ENCODE measurements around the gene ZNF354C. TPM values are rescaled to one million over a fixed set of nuclear protein-coding genes. Genes with fewer than 3 reads are reported as not detected.

ZNF354C gene
- total and polyA plus RNA-seq, 10 of the 15 experiments (the other 5 are each of a cell fraction or from before 2014, with no cell fraction given) = 0.01 to 0.03 (median 0.02) TPM; not detected in 7

- no peaks in the 10 kb centered on the region for H3K27me3 ChIP-seq (replicated peaks in 1 of 2; ENCODE audit: control insufficient read depth in 2 of 2, insufficient read depth in 2 of 2, low read length in 1 of 2)
- 43% methylated on average over 15 of the region's 15 CpGs for WGBS (ENCODE audit: insufficient coverage, insufficient replicate concordance, low lambda C conversion rate, missing lambda C conversion rate)
- H3K4me2 ChIP-seq (ENCODE audit: control insufficient read depth, insufficient read depth) = no peak overlapping the region
- H4K20me1 ChIP-seq (ENCODE audit: control insufficient read depth, insufficient read depth) = no peaks in the 10 kb centered on the region
- CTCF ChIA-PET = no interaction called here
- no peak overlapping the region for H3K4me3 ChIP-seq
- no peak overlapping the region for H3K9ac ChIP-seq (ENCODE audit: control insufficient read depth, insufficient read depth, low read length)
- no peak overlapping the region for H3K27ac ChIP-seq (ENCODE audit: control insufficient read depth, insufficient read depth)
- no peaks in the 10 kb centered on the region for H3K79me2 ChIP-seq (ENCODE audit: control insufficient read depth, insufficient read depth, low read length)
- H3K9me3 ChIP-seq (replicated peaks; ENCODE audit: control insufficient read depth, insufficient read depth, low read length) = no peaks in the 10 kb centered on the region; the same call in 2 of the 3 replicates
- FAIRE-seq = no peak
- no peak for DNase-seq (ENCODE audit: low read depth, low spot score)
- SMC1A ChIA-PET (ENCODE audit: uncharacterized antibody, unreplicated experiment) = no interaction called here
- H2AFZ ChIP-seq (ENCODE audit: control insufficient read depth, low read depth, low read length) = no peak overlapping the region
- POLR2A ChIA-PET = interaction anchor here (0.6 kb wide), 1 partner anchor 28 kb away, joined by 3 read pairs; no protein-coding TSS in a partner anchor
- in situ Hi-C loops (cut with MboI) (no loop called here), intact Hi-C loops (cut with micrococcal nuclease; ENCODE audit: unreplicated experiment) (no loop called here)
- no TSS peak for BruUV-seq (replicated peaks)
- ATAC-seq = no peak
- H3K36me3 ChIP-seq (ENCODE audit: control insufficient read depth in 2 of 2, insufficient read depth in 2 of 2, low read length in 1 of 2) = no peaks in the 10 kb centered on the region
- H3K4me1 ChIP-seq (ENCODE audit: control insufficient read depth, insufficient read depth, low read length) = no peaks in the 10 kb centered on the region
- RAD21 ChIA-PET (ENCODE audit: unreplicated experiment) = no interaction called here
- no peak for TF ChIP-seq USF1 (IDR thresholded peaks at IDR 0.05; ENCODE audit: borderline replicate concordance, extremely low read length, insufficient read depth, low read depth, low read length)
- TF ChIP-seq CTCF (IDR thresholded peaks at IDR 0.05 in 2 of 3, conservative IDR thresholded peaks at IDR 0.05 in 1 of 3; ENCODE audit: control insufficient read depth in 2 of 3, extremely low read depth in 1 of 3, insufficient read depth in 1 of 3, low read depth in 3 of 3, low read length in 3 of 3) = no peak
- TF ChIP-seq ZNF207 (IDR thresholded peaks at IDR 0.05; ENCODE audit: borderline replicate concordance) = no peak
- TF ChIP-seq RAD51 (IDR thresholded peaks at IDR 0.05) = no peak
- no peak for TF ChIP-seq ZSCAN29 (IDR thresholded peaks at IDR 0.05)
- TF ChIP-seq ZBTB4 (CRISPR knock-in tag; IDR thresholded peaks at IDR 0.05) = no peak
- TF ChIP-seq FOXK2 (IDR thresholded peaks at IDR 0.05) = no peak
- no peak for TF ChIP-seq BRCA1 (IDR thresholded peaks at IDR 0.05; ENCODE audit: low read depth, low read length)
- TF ChIP-seq CHD1 (IDR thresholded peaks at IDR 0.05; ENCODE audit: low read depth, low read length) = no peak
- no peak for TF ChIP-seq CBFB (IDR thresholded peaks at IDR 0.05; ENCODE audit: low read depth)
- TF ChIP-seq MTA3 (IDR thresholded peaks at IDR 0.05; ENCODE audit: borderline replicate concordance, low read length) = no peak
- TF ChIP-seq NR2F1 (conservative IDR thresholded peaks at IDR 0.05) = no peak
- TF ChIP-seq ETV6 (conservative IDR thresholded peaks at IDR 0.05 in 1 of 2, IDR thresholded peaks at IDR 0.05 in 1 of 2; ENCODE audit: borderline replicate concordance in 1 of 2, low read depth in 1 of 2) = no peak
- no peak for TF ChIP-seq PAX5 (IDR thresholded peaks at IDR 0.05; ENCODE audit: borderline replicate concordance, low read depth, low read length)
- TF ChIP-seq CREB1 (IDR thresholded peaks at IDR 0.05; ENCODE audit: low read depth) = no peak
- no peak for TF ChIP-seq MLLT1 (IDR thresholded peaks at IDR 0.05)
Measured at GRCh38 chr5:179054036-179054785, 6.0 kb upstream of the ZNF354C start.
